ENCODE measurements around the gene TDRD1.

- no peak for TF ChIP-seq CTCF (conservative IDR thresholded peaks at IDR 0.05; ENCODE audit: low read depth, low read length)
- TF ChIP-seq EZH2 (IDR thresholded peaks at IDR 0.05; ENCODE audit: borderline replicate concordance, low read depth, low read length, poor library complexity, severe bottlenecking) = no peak
These were observed 15.9 kb downstream of the TDRD1 start for GRCh38 chr10:114195079-114195478.
